Heart right ventricle (tissue), 16 donors: ENCODE data around the gene C2CD2. TPM values are rescaled to one million over a fixed set of nuclear protein-coding genes. Genes with fewer than 3 reads are reported as not detected.
A peak's percentile ranks its signal among the peaks of the same experiment; 100 is the strongest.

ENCODE experiments used
- ATAC-seq, 8 donors: fragments of 200-7000 bp; cut with Tn5 transposase; one replicate each; pipeline ENCODE4 v1.9.1; 2020; ENCODE audit warnings: mild to moderate bottlenecking in 8 of 8, moderate library complexity in 8 of 8, moderate number of reproducible peaks in 1 of 8
- DNase-seq, 2 donors: peaks; one replicate each; pipeline ENCODE4 v3.0.0-alpha.2; 2020
- H3K27ac ChIP-seq, 10 donors: fragments of 200-600 bp; sonication (generic) in 2 of 10; one replicate each; pipeline versions ENCODE4 v1.5.0 to v1.8.0; 2020 to 2022; ENCODE audit warnings: mild to moderate bottlenecking in 3 of 10
- H3K27me3 ChIP-seq, 7 donors: fragments of 200-600 bp; one replicate each; pipeline ENCODE4 v1.8.0; 2021 to 2022; ENCODE audit warnings: mild to moderate bottlenecking in 2 of 7
- H3K36me3 ChIP-seq, 9 donors: fragments of 200-600 bp; sonication (generic) in 1 of 9; one replicate each; pipeline versions ENCODE4 v1.5.0 to v1.8.0; 2020 to 2022; ENCODE audit warnings: mild to moderate bottlenecking in 2 of 9
- H3K4me1 ChIP-seq, 9 donors: fragments of 200-600 bp; sonication (generic) in 1 of 9; one replicate each; pipeline versions ENCODE4 v1.5.0 to v1.8.0; 2020 to 2022; ENCODE audit warnings: mild to moderate bottlenecking in 4 of 9
- H3K4me3 ChIP-seq, 10 donors: fragments of 200-600 bp; sonication (generic) in 2 of 10; one replicate each; pipeline versions ENCODE4 v1.5.0 to v1.8.0; 2020 to 2022; ENCODE audit warnings: mild to moderate bottlenecking in 7 of 10, moderate library complexity in 2 of 10
- H3K9me3 ChIP-seq, 11 donors: fragments of 200-600 bp in 10 of 11; sonication (generic) in 2 of 11; one replicate each; pipeline versions ENCODE4 v1.5.0 to v1.8.0; 2013 to 2022; ENCODE audit warnings: mild to moderate bottlenecking in 2 of 11, control low read depth in 1 of 11, moderate library complexity in 1 of 11
- CTCF ChIP-seq, 9 donors: fragments of 200-600 bp; sonication (generic) in 2 of 9; IDR thresholded peaks; one replicate each; pipeline versions ENCODE4 v1.5.0 to v1.8.0; 2021 to 2022; ENCODE audit warnings: antibody characterized with exemption in 9 of 9, mild to moderate bottlenecking in 5 of 9, moderate library complexity in 1 of 9
- WGBS, 2 donors: extraction: QIAGEN DNeasy Blood & Tissue Kit; methylation state at CpG; one replicate each; pipeline ENCODE4 v1.1.7; 2013; ENCODE audit warnings: inconsistent platforms in 1 of 2; 5-methylcytosine and 5-hydroxymethylcytosine counted together
- intact Hi-C, 10 donors: fragments of 100-400 bp; cut with DNase I; formaldehyde crosslinking; loops; one replicate each; pipeline versions ENCODE4 v1.11.1 to v1.14.2; 2022
- polyA plus RNA-seq, 2 donors: library from polyadenylated mRNA; stranded (reverse); fragments of 200-250 nt; gene quantifications; one replicate each; pipeline ENCODE4 v1.2.3, GENCODE V29; 2013
- total RNA-seq, 10 donors: library from RNA; stranded (reverse); fragmentation: NEBNext Ultra II Directional in 3 of 10; extraction: Animal tissue kit (Norgen Biotek cat#: 25700) in 3 of 10; gene quantifications; one replicate each; pipeline versions ENCODE4 v1.2.1 to v1.2.4, GENCODE V29; 2021 to 2023
- donor health status: Arrhythmogenic right ventricular cardiomyopathy.
- donor health status: ischemic (EF 13 %, LVEDD 7.1; RV severe dilation, severe dysfunction).
- donor health status: healthy with polysubstance abuse.
- donor health status: DM: no; HTN: yes; CAD: no.
- donor health status: DM: no; HTN: no; CAD: no.
- donor health status: ischemic (EF 25% LVEDD 6.9; RV normal size, moderate dysfunction).
- donor health status: ischemic (EF 25% LVEDD 5.7; RV mildly dilated, moderate dysfunction).
- donor health status: healthy.
- donor health status: DM: yes; HTN: yes; CAD: no.
- donor health status: Ischemic cardiomyopathy.
- donor health status: ischemic (EF 35%, LVEDD 5.7; RV mildly dilated, moderate dysfunction).
- donor health status: nonischemic (EF 11% LVEDD 7.7; RV severe dilation, severe dysfunction).
- donor health status: DM: yes; HTN: yes; CAD: no.
- donor health status: PGD.
- donor health status: ischemic (EF 29% LVEDD 5.4; RV normal size, mild dysfunction).
- donor health status: nonischemic (EF 23%, LVEDD 6.1; RV moderate dilation, normal function).

C2CD2 gene
- total and polyA plus RNA-seq, 12 donors: 4.5 to 11.1 (median 6.6) TPM

- no peaks in the 10 kb centered on the region for H3K9me3 ChIP-seq
- intact Hi-C loops: no loop called here
- peaks cover 0 to 67% (median 30%) of the 10 kb centered on the region in 9 donors for H3K36me3 ChIP-seq
- H3K4me1 ChIP-seq: peaks cover 0 to 26% (median 15%) of the 10 kb centered on the region in 9 donors
- 94 to 99% methylated on average over 4 of the region's 4 CpGs for WGBS, 2 donors
- TF ChIP-seq CTCF (IDR thresholded peaks at IDR 0.05): no peak
- no peaks in the 10 kb centered on the region for H3K27me3 ChIP-seq
- DNase-seq (no peak), ATAC-seq (no peak)
- H3K4me3 ChIP-seq: no peak overlapping the region
- H3K27ac ChIP-seq: no peak overlapping the region
Measured at GRCh38 chr21:41917531-41917930, 36.3 kb downstream of the C2CD2 start.

GRCh38 chr21:41916888-41917433 lies 36.9 kb downstream of the C2CD2 start:
- H3K4me3 ChIP-seq: no peak overlapping the region
- H3K4me1 ChIP-seq: peaks cover 0 to 20% (median 14%) of the 10 kb centered on the region in 9 donors
- peaks cover 0 to 73% (median 32%) of the 10 kb centered on the region in 9 donors for H3K36me3 ChIP-seq
- intact Hi-C loops: no loop called here
- no peak for TF ChIP-seq CTCF (IDR thresholded peaks at IDR 0.05)
- 83 to 94% methylated on average over 3 of the region's 3 CpGs for WGBS, 2 donors
- ATAC-seq: no peak
- no peaks in the 10 kb centered on the region for H3K27me3 ChIP-seq
- DNase-seq: no peak
- H3K9me3 ChIP-seq: no peaks in the 10 kb centered on the region
- H3K27ac ChIP-seq: peak overlapping the region in 5 of 10 donors; percentile 20 to 47 (median 34)

GRCh38 chr21:41914965-41915364 lies 38.9 kb downstream of the C2CD2 start:
- DNase-seq: no peak
- H3K27ac ChIP-seq: no peak overlapping the region
- TF ChIP-seq CTCF (IDR thresholded peaks at IDR 0.05): no peak
- H3K27me3 ChIP-seq: no peaks in the 10 kb centered on the region
- intact Hi-C loops: no loop called here
- 87 to 93% methylated on average over 6 of the region's 6 CpGs for WGBS, 2 donors
- H3K4me3 ChIP-seq: no peak overlapping the region
- ATAC-seq: peak in 1 of 8 donors; percentile 10
- H3K4me1 ChIP-seq: peaks cover 0 to 3% (median 0%) of the 10 kb centered on the region in 9 donors
- no peaks in the 10 kb centered on the region for H3K9me3 ChIP-seq
- peaks cover 0 to 93% (median 42%) of the 10 kb centered on the region in 9 donors for H3K36me3 ChIP-seq

- DNase-seq: no peak
- Histone ChIP-seq H3K4me1 (peaks cover 0 to 3% (median 0%) of the 10 kb centered on the region in 9 donors), H3K27ac (no peak overlapping the region), H3K36me3 (peaks cover 2 to 99% (median 42%) of the 10 kb centered on the region in 9 donors), H3K9me3 (no peaks in the 10 kb centered on the region), H3K4me3 (no peak overlapping the region), H3K27me3 (no peaks in the 10 kb centered on the region)
- no peak for ATAC-seq
- no peak for TF ChIP-seq CTCF (IDR thresholded peaks at IDR 0.05)
- WGBS, 2 donors: 94 to 96% methylated on average over 12 of the region's 12 CpGs
- intact Hi-C loops: no loop called here
Measured at GRCh38 chr21:41914358-41914757, 39.5 kb downstream of the C2CD2 start.
